GM12892 (cell line): ENCODE results near the gene SETD6.

Experiments used
- POLR2A ChIP-seq: IDR thresholded peaks from 2 replicates; pipeline ENCODE4 v1.6.1; 2011; ENCODE audit warnings: low read depth, low read length, control low read depth
- POLR2AphosphoS5 ChIP-seq: IDR thresholded peaks from 2 replicates; pipeline ENCODE4 v1.6.1; 2011; ENCODE audit warnings: low read depth, low read length, control low read depth
- TAF1 ChIP-seq: IDR thresholded peaks from 2 replicates; pipeline ENCODE4 v1.6.1; 2011; ENCODE audit warnings: low read depth, mild to moderate bottlenecking, control low read depth, low read length, borderline replicate concordance

GRCh38 chr16:58515871-58516767 lies 802 bp downstream of the SETD6 start:
- no peak for TF ChIP-seq TAF1
- TF ChIP-seq POLR2A, result no peak; the same call in 1 of the 2 replicates
- no peak for TF ChIP-seq POLR2AphosphoS5
